SK-N-SH (cell line): ENCODE results near the gene MAD1L1. TPM values are rescaled to one million over a fixed set of nuclear protein-coding genes. Genes with fewer than 3 reads are reported as not detected.
A peak's percentile ranks its signal among the peaks of the same experiment; 100 is the strongest.
"Not testable (repeated sequence)": the region's sequence is repeated elsewhere in the genome, so short reads cannot be mapped to it uniquely, and the experiment has no call there.

Experiments
- CTCF ChIA-PET: fragments of 300-600, 350-600 bp; formaldehyde crosslinking; extraction: SDS; loops from one replicate; lab custom pipeline; 2021; lab: Yijun Ruan, JAX
- POLR2A ChIA-PET: fragments of 350-600 bp; sonication (Branson Sonifier 250); formaldehyde crosslinking; extraction: SDS; loops from one replicate; lab custom pipeline; 2020; ENCODE audit warnings: antibody characterized with exemption, inconsistent platforms; lab: Yijun Ruan, JAX
- DNase-seq: peaks from one replicate; pipeline ENCODE4 v3.0.0; 2012
- H2AFZ ChIP-seq: fragments of 200-600 bp; sonication (generic); 2 replicates; pipeline ENCODE4 v1.8.1; 2016; ENCODE audit warnings: antibody characterized with exemption, mild to moderate bottlenecking, low read depth
- H3F3A ChIP-seq: fragments of 200-600 bp; sonication (generic); replicated peaks from 2 replicates; pipeline ENCODE3; 2016; ENCODE audit warnings: antibody characterized with exemption, mild to moderate bottlenecking; ENCODE audit not compliant: insufficient read depth
- H3K27ac ChIP-seq, 2 experiments: fragments of 200-500 bp in 1 of 2; fragments of 200-600 bp in 1 of 2; sonication (Bioruptor generic) in 1 of 2; sonication (generic), shearing (Covaris generic) in 1 of 2; 2 replicates each; pipeline versions ENCODE4 v1.5.1 to v1.6.1; 2014 to 2016; ENCODE audit warnings: low read depth in 2 of 2, inconsistent platforms in 1 of 2, low read length in 1 of 2, mild to moderate bottlenecking in 1 of 2, mixed read lengths in 1 of 2
- H3K27me3 ChIP-seq: fragments of 200-600 bp; sonication (generic), shearing (Covaris generic); 2 replicates; pipeline ENCODE4 v1.6.1; 2016; ENCODE audit warnings: mixed run types; ENCODE audit not compliant: insufficient read depth
- H3K36me3 ChIP-seq, 2 experiments: fragments of 200-500 bp in 1 of 2; fragments of 200-600 bp in 1 of 2; sonication (Bioruptor generic) in 1 of 2; sonication (generic) in 1 of 2; replicated peaks in 1 of 2; 2 replicates each; pipeline versions ENCODE3 to v1.5.1; 2014 to 2016; ENCODE audit warnings: low read length in 1 of 2, mild to moderate bottlenecking in 1 of 2; ENCODE audit not compliant: insufficient read depth in 2 of 2, control insufficient read depth in 1 of 2
- H3K4me1 ChIP-seq, 2 experiments: fragments of 200-500 bp in 1 of 2; fragments of 200-600 bp in 1 of 2; sonication (Bioruptor generic) in 1 of 2; sonication (generic), shearing (Covaris generic) in 1 of 2; 2 replicates each; pipeline versions ENCODE4 v1.5.1 to v1.6.1; 2014 to 2016; ENCODE audit warnings: low read depth in 1 of 2, low read length in 1 of 2, mixed run types in 1 of 2; ENCODE audit not compliant: insufficient read depth in 2 of 2, control insufficient read depth in 1 of 2
- H3K4me2 ChIP-seq: fragments of 200-600 bp; sonication (generic), shearing (Covaris generic); 2 replicates; pipeline ENCODE4 v1.6.1; 2017; ENCODE audit warnings: mixed run types
- H3K4me3 ChIP-seq, 2 experiments: fragments of 200-500 bp in 1 of 2; fragments of 200-600 bp in 1 of 2; sonication (Bioruptor generic) in 1 of 2; sonication (generic), shearing (Covaris generic) in 1 of 2; 2 replicates each; pipeline versions ENCODE4 v1.5.1 to v1.8.1; 2014 to 2016; ENCODE audit warnings: low read depth in 2 of 2, inconsistent platforms in 1 of 2, low read length in 1 of 2, mild to moderate bottlenecking in 1 of 2, mixed read lengths in 1 of 2, moderate library complexity in 1 of 2
- H3K79me2 ChIP-seq: fragments of 200-600 bp; sonication (generic); 2 replicates; pipeline ENCODE4 v1.8.1; 2017; ENCODE audit warnings: mild to moderate bottlenecking; ENCODE audit not compliant: insufficient read depth
- H3K9ac ChIP-seq: fragments of 200-600 bp; sonication (generic); 2 replicates; pipeline ENCODE4 v1.6.1; 2017; ENCODE audit warnings: mixed run types
- H3K9me2 ChIP-seq: fragments of 200-600 bp; sonication (generic); 2 replicates; pipeline ENCODE4 v1.6.1; 2017; ENCODE audit warnings: mixed run types
- H3K9me3 ChIP-seq: fragments of 200-600 bp; sonication (generic); 2 replicates; pipeline ENCODE4 v1.6.1; 2017; ENCODE audit warnings: mixed run types, mild to moderate bottlenecking, moderate library complexity
- H4K20me1 ChIP-seq: fragments of 200-600 bp; sonication (generic); 2 replicates; pipeline ENCODE4 v1.6.1; 2017; ENCODE audit warnings: mild to moderate bottlenecking, mixed run types; ENCODE audit not compliant: insufficient read depth
- MEF2A ChIP-seq: IDR thresholded peaks from 2 replicates; pipeline ENCODE4 v1.4.0; 2012; ENCODE audit warnings: low read depth, borderline replicate concordance
- MXI1 ChIP-seq: IDR thresholded peaks from 2 replicates; pipeline ENCODE4 v1.6.1; 2012; ENCODE audit warnings: mild to moderate bottlenecking, low read depth, low read length, improper control_type of control experiment
- POLR2AphosphoS5 ChIP-seq: IDR thresholded peaks from 2 replicates; pipeline ENCODE4 v1.6.1; 2012; ENCODE audit warnings: low read depth, low read length
- RFX5 ChIP-seq: IDR thresholded peaks from 2 replicates; pipeline ENCODE4 v1.6.1; 2012; ENCODE audit warnings: mild to moderate bottlenecking, improper control_type of control experiment, low read length
- SIN3A ChIP-seq: IDR thresholded peaks from 2 replicates; pipeline ENCODE4 v1.6.1; 2012; ENCODE audit warnings: low read depth, mild to moderate bottlenecking, low read length, moderate library complexity, borderline replicate concordance
- TAF1 ChIP-seq: IDR thresholded peaks from 2 replicates; pipeline ENCODE4 v1.6.1; 2012; ENCODE audit warnings: low read depth, mild to moderate bottlenecking, low read length, moderate library complexity, borderline replicate concordance
- WGBS: methylation state at CpG from one replicate; pipeline ENCODE4 v1.1.6; 2017; ENCODE audit warnings: low lambda C conversion rate; 5-methylcytosine and 5-hydroxymethylcytosine counted together
- polyA plus RNA-seq, 3 experiments: library from polyadenylated mRNA; depleted of rRNA; stranded (reverse); fragments of >200 nt; gene quantifications; 2 replicates each; pipeline ENCODE4 v1.2.3, GENCODE V29; 2012
- TF ChIP-seq, protein P1 (sequence below): IDR thresholded peaks from 2 replicates; pipeline ENCODE4 v1.6.1; 2012; ENCODE audit warnings: mild to moderate bottlenecking, low read depth, low read length, moderate library complexity
- TF ChIP-seq, protein P2 (sequence below): IDR thresholded peaks from 2 replicates; pipeline ENCODE4 v1.4.0; 2012; ENCODE audit warnings: low read depth, borderline replicate concordance

The MAD1L1 gene
- polyA plus RNA-seq, 1 of the 3 experiments (the other 2 are of a cell fraction) = 46.2 TPM

DNA sequence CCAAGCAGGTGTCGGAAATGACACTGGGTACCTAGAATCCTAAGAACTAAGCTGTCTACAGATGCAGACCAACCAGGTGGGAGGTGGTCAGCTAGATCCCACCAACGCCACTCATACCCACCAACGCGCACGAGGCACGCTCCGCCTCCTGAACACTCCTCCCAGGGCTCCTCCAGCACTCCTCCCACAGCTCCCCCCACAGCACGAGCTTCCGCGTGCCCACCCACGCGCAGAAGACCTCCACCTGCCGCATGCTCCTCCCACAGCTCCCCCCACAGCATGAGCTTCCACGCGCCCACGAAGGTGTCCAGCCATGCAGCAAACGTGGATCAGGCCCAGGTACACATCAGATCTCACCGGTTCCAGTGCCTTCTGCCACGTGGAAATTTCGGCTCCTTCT, 196.0 kb downstream of the MAD1L1 start (continued):
- TF ChIP-seq, protein P1, sequence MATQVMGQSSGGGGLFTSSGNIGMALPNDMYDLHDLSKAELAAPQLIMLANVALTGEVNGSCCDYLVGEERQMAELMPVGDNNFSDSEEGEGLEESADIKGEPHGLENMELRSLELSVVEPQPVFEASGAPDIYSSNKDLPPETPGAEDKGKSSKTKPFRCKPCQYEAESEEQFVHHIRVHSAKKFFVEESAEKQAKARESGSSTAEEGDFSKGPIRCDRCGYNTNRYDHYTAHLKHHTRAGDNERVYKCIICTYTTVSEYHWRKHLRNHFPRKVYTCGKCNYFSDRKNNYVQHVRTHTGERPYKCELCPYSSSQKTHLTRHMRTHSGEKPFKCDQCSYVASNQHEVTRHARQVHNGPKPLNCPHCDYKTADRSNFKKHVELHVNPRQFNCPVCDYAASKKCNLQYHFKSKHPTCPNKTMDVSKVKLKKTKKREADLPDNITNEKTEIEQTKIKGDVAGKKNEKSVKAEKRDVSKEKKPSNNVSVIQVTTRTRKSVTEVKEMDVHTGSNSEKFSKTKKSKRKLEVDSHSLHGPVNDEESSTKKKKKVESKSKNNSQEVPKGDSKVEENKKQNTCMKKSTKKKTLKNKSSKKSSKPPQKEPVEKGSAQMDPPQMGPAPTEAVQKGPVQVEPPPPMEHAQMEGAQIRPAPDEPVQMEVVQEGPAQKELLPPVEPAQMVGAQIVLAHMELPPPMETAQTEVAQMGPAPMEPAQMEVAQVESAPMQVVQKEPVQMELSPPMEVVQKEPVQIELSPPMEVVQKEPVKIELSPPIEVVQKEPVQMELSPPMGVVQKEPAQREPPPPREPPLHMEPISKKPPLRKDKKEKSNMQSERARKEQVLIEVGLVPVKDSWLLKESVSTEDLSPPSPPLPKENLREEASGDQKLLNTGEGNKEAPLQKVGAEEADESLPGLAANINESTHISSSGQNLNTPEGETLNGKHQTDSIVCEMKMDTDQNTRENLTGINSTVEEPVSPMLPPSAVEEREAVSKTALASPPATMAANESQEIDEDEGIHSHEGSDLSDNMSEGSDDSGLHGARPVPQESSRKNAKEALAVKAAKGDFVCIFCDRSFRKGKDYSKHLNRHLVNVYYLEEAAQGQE = no peak
- TF ChIP-seq POLR2AphosphoS5 = no peak
- TF ChIP-seq, protein P2, sequence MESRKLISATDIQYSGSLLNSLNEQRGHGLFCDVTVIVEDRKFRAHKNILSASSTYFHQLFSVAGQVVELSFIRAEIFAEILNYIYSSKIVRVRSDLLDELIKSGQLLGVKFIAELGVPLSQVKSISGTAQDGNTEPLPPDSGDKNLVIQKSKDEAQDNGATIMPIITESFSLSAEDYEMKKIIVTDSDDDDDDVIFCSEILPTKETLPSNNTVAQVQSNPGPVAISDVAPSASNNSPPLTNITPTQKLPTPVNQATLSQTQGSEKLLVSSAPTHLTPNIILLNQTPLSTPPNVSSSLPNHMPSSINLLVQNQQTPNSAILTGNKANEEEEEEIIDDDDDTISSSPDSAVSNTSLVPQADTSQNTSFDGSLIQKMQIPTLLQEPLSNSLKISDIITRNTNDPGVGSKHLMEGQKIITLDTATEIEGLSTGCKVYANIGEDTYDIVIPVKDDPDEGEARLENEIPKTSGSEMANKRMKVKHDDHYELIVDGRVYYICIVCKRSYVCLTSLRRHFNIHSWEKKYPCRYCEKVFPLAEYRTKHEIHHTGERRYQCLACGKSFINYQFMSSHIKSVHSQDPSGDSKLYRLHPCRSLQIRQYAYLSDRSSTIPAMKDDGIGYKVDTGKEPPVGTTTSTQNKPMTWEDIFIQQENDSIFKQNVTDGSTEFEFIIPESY = no peak
- TF ChIP-seq MEF2A = no peak
- no peak for TF ChIP-seq TAF1
- TF ChIP-seq MXI1 = no peak
- TF ChIP-seq RFX5 = no peak
- TF ChIP-seq SIN3A = no peak

DNA sequence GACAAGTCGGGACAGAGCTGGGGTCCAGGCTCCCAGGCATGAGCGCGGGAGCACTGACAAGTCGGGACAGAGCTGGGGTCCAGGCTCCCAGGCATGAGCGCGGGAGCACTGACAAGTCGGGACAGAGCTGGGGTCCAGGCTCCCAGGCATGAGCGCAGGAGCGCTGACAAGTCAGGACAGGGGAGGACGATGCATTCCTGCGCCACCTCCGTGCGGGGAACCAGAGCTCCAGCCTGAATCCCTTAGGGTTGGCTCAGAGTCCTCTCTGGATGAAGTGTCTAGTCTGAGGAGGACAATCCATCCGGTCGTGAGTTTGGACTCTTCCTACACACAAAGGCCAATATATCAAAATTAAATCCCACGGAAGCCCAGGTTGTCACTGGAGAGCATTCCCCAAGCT, 196.5 kb downstream of the MAD1L1 start:
- not testable (repeated sequence) for H2AFZ ChIP-seq, H3K27me3 ChIP-seq, H4K20me1 ChIP-seq, H3K9ac ChIP-seq, H3K4me3 ChIP-seq, H3K36me3 ChIP-seq, H3K9me3 ChIP-seq, H3F3A ChIP-seq, H3K79me2 ChIP-seq, H3K27ac ChIP-seq, H3K9me2 ChIP-seq, H3K4me2 ChIP-seq
- H3K4me1 ChIP-seq = peaks cover 13 to 21% of the 10 kb centered on the region in 2 experiments; a peak in 3 of 4 replicates
- 96% methylated on average over 8 of the region's 16 CpGs for WGBS
- POLR2A ChIA-PET = interaction anchor here (0.6 kb wide), 1 partner anchor 256 kb away, joined by 3 read pairs; no protein-coding TSS in a partner anchor
- peak; percentile 19 for DNase-seq
- CTCF ChIA-PET = interaction anchor here (1.4 kb wide), 1 partner anchor 9 kb away, joined by 3 read pairs; no protein-coding TSS in a partner anchor
